ENCODE results near the gene ZNF892.

The ZNF892 gene

GRCh38 chr2:95225658-95226057 lies 18.3 kb downstream of the ZNF892 start:
- CTCF ChIA-PET: no interaction called here
- no peak overlapping the region for H3K4me3 ChIP-seq (ENCODE audit: low read depth, low read length)
- H3K27ac ChIP-seq (ENCODE audit: extremely low read depth, low read depth, low read length): no peak overlapping the region
- no peaks in the 10 kb centered on the region; a peak in 1 of 3 replicates for H3K36me3 ChIP-seq (ENCODE audit: control insufficient read depth in 2 of 2, insufficient read depth in 1 of 2, low read length in 2 of 2)
- POLR2A ChIA-PET: no interaction called here
- no peaks in the 10 kb centered on the region for H3K4me1 ChIP-seq (ENCODE audit: control insufficient read depth, insufficient read depth, low read length)
- no peaks in the 10 kb centered on the region; the same call in 1 of the 2 replicates for H3K9me3 ChIP-seq (ENCODE audit: control insufficient read depth, insufficient read depth, low read depth, low read length)
- TF ChIP-seq ZNF560 (tag by site-specific recombination; IDR thresholded peaks at IDR 0.05; ENCODE audit: borderline replicate concordance): no peak
- TF ChIP-seq SP2 (tag by site-specific recombination; IDR thresholded peaks at IDR 0.05): no peak
- TF ChIP-seq ZNF626 (tag by site-specific recombination; IDR thresholded peaks at IDR 0.05): no peak
- no peak for TF ChIP-seq ZNF768 (tag by site-specific recombination; IDR thresholded peaks at IDR 0.05)
- TF ChIP-seq ZNF16 (tag by site-specific recombination; IDR thresholded peaks at IDR 0.05; ENCODE audit: low read depth): no peak
- no peak for TF ChIP-seq ZNF555 (tag by site-specific recombination; conservative IDR thresholded peaks at IDR 0.05)
- no peak for TF ChIP-seq KLF1 (tag by site-specific recombination; IDR thresholded peaks at IDR 0.05)
- TF ChIP-seq ZNF645 (tag by site-specific recombination; IDR thresholded peaks at IDR 0.05): no peak
- TF ChIP-seq ZNF18 (tag by site-specific recombination; IDR thresholded peaks at IDR 0.05): no peak
- TF ChIP-seq ZNF558 (tag by site-specific recombination; IDR thresholded peaks at IDR 0.05): no peak
- no peak for TF ChIP-seq ZNF202 (tag by site-specific recombination; IDR thresholded peaks at IDR 0.05; ENCODE audit: borderline replicate concordance)

- no peak for TF ChIP-seq WT1 (tag by site-specific recombination; IDR thresholded peaks at IDR 0.05)
- peak; percentile 94 for TF ChIP-seq ZNF394 (tag by site-specific recombination; IDR thresholded peaks at IDR 0.05; ENCODE audit: borderline replicate concordance)
- TF ChIP-seq TCF7L2 (IDR thresholded peaks at IDR 0.05; ENCODE audit: borderline replicate concordance, low read depth, low read length): no peak
- no peak for TF ChIP-seq ZNF510 (tag by site-specific recombination; IDR thresholded peaks at IDR 0.05; ENCODE audit: insufficient replicate concordance)
- TF ChIP-seq ZNF654 (tag by site-specific recombination; IDR thresholded peaks at IDR 0.05; ENCODE audit: low read depth): peak; percentile 51
- ChIA-PET CTCF (interaction anchor here (0.5 to 3.2 kb wide), 31 partner anchors 8 to 709 kb away, joined by 3 to 27 read pairs (median 4); partner anchors contain the start of gene FAHD2A), POLR2A (no interaction called here)
- no peaks in the 10 kb centered on the region for H3K9me3 ChIP-seq (ENCODE audit: control insufficient read depth, insufficient read depth, low read depth, low read length)
- H3K4me3 ChIP-seq (ENCODE audit: low read depth, low read length): no peak overlapping the region
- no peaks in the 10 kb centered on the region for H3K4me1 ChIP-seq (ENCODE audit: control insufficient read depth, insufficient read depth, low read length)
- no peak overlapping the region for H3K27ac ChIP-seq (ENCODE audit: extremely low read depth, low read depth, low read length)
- H3K36me3 ChIP-seq (ENCODE audit: control insufficient read depth in 2 of 2, insufficient read depth in 1 of 2, low read length in 2 of 2): no peaks in the 10 kb centered on the region
These were observed 24.4 kb downstream of the ZNF892 start for GRCh38 chr2:95231723-95232122.

GRCh38 chr2:95232232-95232631 lies 24.9 kb downstream of the ZNF892 start:
- ChIA-PET CTCF (interaction anchor here (0.6 to 3.2 kb wide), 16 partner anchors 8 to 178 kb away, joined by 3 to 27 read pairs (median 6); no protein-coding TSS in a partner anchor), POLR2A (no interaction called here)
- no peaks in the 10 kb centered on the region for H3K36me3 ChIP-seq (ENCODE audit: control insufficient read depth in 2 of 2, insufficient read depth in 1 of 2, low read length in 2 of 2)
- no peaks in the 10 kb centered on the region for H3K4me1 ChIP-seq (ENCODE audit: control insufficient read depth, insufficient read depth, low read length)
- no peak overlapping the region for H3K4me3 ChIP-seq (ENCODE audit: low read depth, low read length)
- H3K9me3 ChIP-seq (ENCODE audit: control insufficient read depth, insufficient read depth, low read depth, low read length): no peaks in the 10 kb centered on the region
- H3K27ac ChIP-seq (ENCODE audit: extremely low read depth, low read depth, low read length): no peak overlapping the region
- no peak for TF ChIP-seq ZBTB26 (tag by site-specific recombination; optimal IDR thresholded peaks at IDR 0.05)
- no peak for TF ChIP-seq GLI2 (tag by site-specific recombination; IDR thresholded peaks at IDR 0.05; ENCODE audit: borderline replicate concordance, low read depth)
